ENCODE results near the gene ACP7. TPM values are rescaled to one million over a fixed set of nuclear protein-coding genes. Genes with fewer than 3 reads are reported as not detected.

The ACP7 gene
- total and polyA plus RNA-seq, 2 experiments from 2014 or later, result 0.27 to 0.45 TPM

DNA sequence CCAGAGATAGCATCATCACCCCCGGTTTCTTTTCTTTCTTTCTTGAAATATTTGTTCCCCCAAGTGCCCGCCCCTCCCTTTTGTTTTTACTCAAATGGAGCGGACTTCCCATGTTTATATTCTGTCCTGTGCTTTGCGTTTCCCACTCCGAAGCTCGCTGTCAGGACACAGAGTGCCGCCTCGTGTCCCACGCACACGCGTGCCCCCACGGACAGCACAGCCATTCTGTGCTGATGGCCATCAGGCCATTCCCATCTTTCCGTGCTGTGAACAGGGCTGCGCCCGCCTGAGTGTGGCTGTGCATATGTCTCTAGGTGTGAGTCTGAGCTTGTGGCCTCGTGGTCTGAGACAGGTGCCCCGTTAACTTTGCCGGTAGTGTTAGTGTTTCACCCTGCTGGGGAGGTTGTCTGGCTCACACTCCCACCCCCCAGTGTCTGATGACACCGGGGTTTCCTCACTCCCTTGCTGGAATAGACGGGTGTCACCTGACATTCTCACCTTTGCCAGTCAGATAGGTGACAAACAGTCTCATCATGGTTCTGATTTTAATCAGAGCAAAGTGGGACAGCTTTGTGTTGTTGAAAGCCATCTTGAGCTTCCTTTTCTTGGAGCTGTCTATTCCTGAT lies 48.3 kb downstream of the ACP7 start:
- TF ChIP-seq ETS1 (IDR thresholded peaks at IDR 0.05), result no peak
- no peaks in the 10 kb centered on the region for H3K9me2 ChIP-seq (ENCODE audit: insufficient read depth)
- no peaks in the 10 kb centered on the region; the same call in 1 of the 2 replicates for H3F3A ChIP-seq (replicated peaks; ENCODE audit: low read depth)
- H3K27me3 ChIP-seq (ENCODE audit: insufficient read depth), result no peaks in the 10 kb centered on the region
- no peaks in the 10 kb centered on the region for H3K36me3 Mint-ChIP-seq (ENCODE audit: low read depth)
- no peak overlapping the region; the same call in 2 of the 3 replicates for H3K4me3 Mint-ChIP-seq
- H3K4me1 ChIP-seq (ENCODE audit: insufficient read depth), result peaks cover 49% of the 10 kb centered on the region
- H3K36me3 ChIP-seq (ENCODE audit: insufficient read depth), result no peaks in the 10 kb centered on the region
- no peak for DNase-seq (ENCODE audit: low spot score)
- no peak overlapping the region for H3K4me3 ChIP-seq
- peaks cover 93% of the 10 kb centered on the region for H3K79me2 ChIP-seq (replicated peaks; ENCODE audit: insufficient read depth)
- peaks cover 20% of the 10 kb centered on the region; the same call in 1 of the 2 replicates for H4K20me1 ChIP-seq (replicated peaks; ENCODE audit: insufficient read depth)
- no peak overlapping the region for H2AFZ ChIP-seq
- peaks cover 74% of the 10 kb centered on the region for H3K4me1 Mint-ChIP-seq
- H3K27ac ChIP-seq (ENCODE audit: low read depth), result peak overlapping the region; percentile 63; the same call in 1 of the 2 replicates
- ATAC-seq, result no peak
- peak overlapping the region; percentile 32; the same call in 1 of the 2 replicates for H3K4me2 ChIP-seq
- no peaks in the 10 kb centered on the region for H3K9me3 Mint-ChIP-seq
- H3K27me3 Mint-ChIP-seq (ENCODE audit: insufficient read depth, low read depth, poor library complexity), result peaks cover 16% of the 10 kb centered on the region
- H3K27ac Mint-ChIP-seq, result peak overlapping the region; percentile 45; the same call in 1 of the 2 replicates

GRCh38 chr19:39133431-39134270 lies 49.5 kb downstream of the ACP7 start:
- H3K27ac Mint-ChIP-seq, result peak overlapping the region; percentile 69
- H3K4me1 ChIP-seq (ENCODE audit: insufficient read depth), result peaks cover 57% of the 10 kb centered on the region
- H3K4me3 Mint-ChIP-seq, result peak overlapping the region; percentile 34; the same call in 2 of the 3 replicates
- H2AFZ ChIP-seq, result no peak overlapping the region
- TF ChIP-seq REST (IDR thresholded peaks at IDR 0.05; ENCODE audit: unreplicated experiment) (no peak), EZH2 (IDR thresholded peaks at IDR 0.05; ENCODE audit: low read depth, unreplicated experiment) (no peak), CREB1 (CRISPR knock-in tag; IDR thresholded peaks at IDR 0.05; ENCODE audit: low read depth) (no peak), POLR2AphosphoS5 (IDR thresholded peaks at IDR 0.05; ENCODE audit: low read depth) (no peak)
- no peaks in the 10 kb centered on the region for H3K36me3 ChIP-seq (ENCODE audit: insufficient read depth)
- H3K4me1 Mint-ChIP-seq, result peaks cover 81% of the 10 kb centered on the region
- H4K20me1 ChIP-seq (replicated peaks; ENCODE audit: insufficient read depth), result peaks cover 18% of the 10 kb centered on the region; the same call in 1 of the 2 replicates
- H3K79me2 ChIP-seq (replicated peaks; ENCODE audit: insufficient read depth), result peaks cover 93% of the 10 kb centered on the region
- DNase-seq (ENCODE audit: low spot score), result peak; percentile 48
- H3K27ac ChIP-seq (ENCODE audit: low read depth), result peak overlapping the region; percentile 63; the same call in 1 of the 2 replicates
- no peak overlapping the region for H3K4me3 ChIP-seq
- ATAC-seq, result peak; percentile 49
- H3K27me3 ChIP-seq (ENCODE audit: insufficient read depth), result no peaks in the 10 kb centered on the region
- no peaks in the 10 kb centered on the region for H3K36me3 Mint-ChIP-seq (ENCODE audit: low read depth)
- peak overlapping the region; percentile 69 for H3K4me2 ChIP-seq
- H3K9me3 Mint-ChIP-seq, result no peaks in the 10 kb centered on the region
- H3K27me3 Mint-ChIP-seq (ENCODE audit: insufficient read depth, low read depth, poor library complexity), result peaks cover 13% of the 10 kb centered on the region
- no peaks in the 10 kb centered on the region for H3K9me2 ChIP-seq (ENCODE audit: insufficient read depth)
- no peaks in the 10 kb centered on the region; the same call in 1 of the 2 replicates for H3F3A ChIP-seq (replicated peaks; ENCODE audit: low read depth)
